Measurements from ENCODE around the gene HPD.

The HPD gene

DNA sequence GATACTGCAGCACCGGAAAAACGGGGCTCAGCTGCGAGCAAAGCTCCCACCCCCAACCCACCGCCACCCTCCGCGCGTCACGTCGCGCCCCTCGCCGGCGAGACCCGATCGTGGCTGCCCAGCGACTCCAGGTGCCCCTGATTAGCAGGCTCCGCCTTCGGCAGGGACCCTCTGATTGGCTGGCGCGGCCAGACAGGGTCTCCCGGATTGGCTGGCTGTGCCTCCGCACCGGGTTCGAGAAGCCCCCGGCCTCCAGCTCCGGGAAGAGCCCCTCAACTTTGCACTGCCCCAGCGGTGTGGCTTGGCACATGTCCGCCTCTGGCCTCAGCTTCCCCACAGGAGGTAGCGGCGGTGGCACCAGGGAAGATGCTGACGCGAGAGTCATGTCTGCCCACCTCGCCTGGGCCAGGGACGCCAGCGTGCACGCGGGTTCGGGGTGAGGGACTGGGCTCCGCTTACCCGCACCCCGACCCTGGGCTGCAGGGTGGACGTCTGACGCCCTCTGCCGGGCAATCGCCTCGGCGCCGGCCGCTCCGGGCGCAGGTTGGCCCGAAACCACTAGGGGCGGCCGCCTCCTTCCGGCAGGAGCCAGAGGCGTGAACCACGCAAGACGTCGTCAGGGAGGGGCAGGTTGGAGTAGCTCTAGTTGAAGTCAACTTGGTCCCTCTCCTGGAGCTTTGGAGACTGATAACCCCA, 64.7 kb downstream of the HPD start:
- no peaks in the 10 kb centered on the region for H4K20me1 ChIP-seq (ENCODE audit: control insufficient read depth, insufficient read depth, low read depth, low read length)

DNA sequence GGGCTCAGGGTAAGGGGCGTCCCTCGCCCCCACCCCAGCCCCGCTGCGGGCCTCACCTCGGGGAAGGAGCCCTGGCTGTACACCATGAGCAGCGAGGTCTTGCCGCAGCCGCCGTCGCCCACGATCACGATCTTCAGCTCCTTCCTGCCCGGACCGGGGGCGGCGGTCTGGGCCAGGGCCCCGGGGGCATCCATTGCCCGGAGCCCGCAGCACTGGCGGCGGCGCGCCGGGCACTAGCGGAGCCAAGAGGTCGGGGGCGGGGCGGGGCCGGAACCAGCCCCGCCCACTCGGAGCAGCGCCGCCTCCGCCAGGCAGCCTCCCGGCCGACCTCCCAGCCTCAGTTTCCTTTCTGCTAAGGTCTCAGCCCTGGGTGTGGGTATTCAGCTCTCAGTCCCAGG, 65.2 kb downstream of the HPD start, which contains the start of gene RHOF:
TSS of gene RHOF (minus strand) at position 249 of the 398 bp plus-strand sequence. CDS start at position 194, 55 bp downstream.
- no peaks in the 10 kb centered on the region for H3K9me3 ChIP-seq (ENCODE audit: control insufficient read depth, insufficient read depth, low read length)
- H3K4me3 ChIP-seq (ENCODE audit: low read length), result peak within 1 kb of the TSS; percentile 89
- no peak for TF ChIP-seq EZH2phosphoT487 (IDR thresholded peaks at IDR 0.05; ENCODE audit: borderline replicate concordance, low read length)
- TF ChIP-seq, protein P1, sequence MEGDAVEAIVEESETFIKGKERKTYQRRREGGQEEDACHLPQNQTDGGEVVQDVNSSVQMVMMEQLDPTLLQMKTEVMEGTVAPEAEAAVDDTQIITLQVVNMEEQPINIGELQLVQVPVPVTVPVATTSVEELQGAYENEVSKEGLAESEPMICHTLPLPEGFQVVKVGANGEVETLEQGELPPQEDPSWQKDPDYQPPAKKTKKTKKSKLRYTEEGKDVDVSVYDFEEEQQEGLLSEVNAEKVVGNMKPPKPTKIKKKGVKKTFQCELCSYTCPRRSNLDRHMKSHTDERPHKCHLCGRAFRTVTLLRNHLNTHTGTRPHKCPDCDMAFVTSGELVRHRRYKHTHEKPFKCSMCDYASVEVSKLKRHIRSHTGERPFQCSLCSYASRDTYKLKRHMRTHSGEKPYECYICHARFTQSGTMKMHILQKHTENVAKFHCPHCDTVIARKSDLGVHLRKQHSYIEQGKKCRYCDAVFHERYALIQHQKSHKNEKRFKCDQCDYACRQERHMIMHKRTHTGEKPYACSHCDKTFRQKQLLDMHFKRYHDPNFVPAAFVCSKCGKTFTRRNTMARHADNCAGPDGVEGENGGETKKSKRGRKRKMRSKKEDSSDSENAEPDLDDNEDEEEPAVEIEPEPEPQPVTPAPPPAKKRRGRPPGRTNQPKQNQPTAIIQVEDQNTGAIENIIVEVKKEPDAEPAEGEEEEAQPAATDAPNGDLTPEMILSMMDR (IDR thresholded peaks at IDR 0.05; ENCODE audit: low read depth, low read length, poor library complexity, severe bottlenecking), result no peak
- peaks cover 66% of the 10 kb centered on the region for H3K4me1 ChIP-seq (ENCODE audit: control insufficient read depth, low read length)
- H3K79me2 ChIP-seq (ENCODE audit: control insufficient read depth, low read length), result peaks cover 34% of the 10 kb centered on the region
- no peaks in the 10 kb centered on the region for H4K20me1 ChIP-seq (ENCODE audit: control insufficient read depth, insufficient read depth, low read depth, low read length)
- peaks cover 14% of the 10 kb centered on the region for H3K36me3 ChIP-seq (ENCODE audit: control insufficient read depth, low read length)
- no peaks in the 10 kb centered on the region for H3K9me2 ChIP-seq (replicated peaks; ENCODE audit: control insufficient read depth, low read length)
- H3F3A ChIP-seq (ENCODE audit: control insufficient read depth, insufficient read depth), result peaks cover 11% of the 10 kb centered on the region
- peak within 1 kb of the TSS; percentile 97 for H3K4me2 ChIP-seq (ENCODE audit: low read length)
- no peaks in the 10 kb centered on the region for H3K27me3 ChIP-seq (ENCODE audit: control insufficient read depth, low read length)
- H3K27ac ChIP-seq (ENCODE audit: low read depth, low read length), result peak within 1 kb of the TSS; percentile 43

More for the DNA sequence above, 64.7 kb downstream of the HPD start:
- Histone ChIP-seq H3K79me2 (ENCODE audit: control insufficient read depth, low read length) (peaks cover 34% of the 10 kb centered on the region), H3K4me1 (ENCODE audit: control insufficient read depth, low read length) (peaks cover 66% of the 10 kb centered on the region), H3K4me3 (ENCODE audit: low read length) (peak overlapping the region; percentile 89), H3K27ac (ENCODE audit: low read depth, low read length) (peak overlapping the region; percentile 43), H3K27me3 (ENCODE audit: control insufficient read depth, low read length) (no peaks in the 10 kb centered on the region), H3K4me2 (ENCODE audit: low read length) (peak overlapping the region; percentile 97), H3K9me3 (ENCODE audit: control insufficient read depth, insufficient read depth, low read length) (no peaks in the 10 kb centered on the region), H3K9me2 (replicated peaks; ENCODE audit: control insufficient read depth, low read length) (no peaks in the 10 kb centered on the region), H3F3A (ENCODE audit: control insufficient read depth, insufficient read depth) (peaks cover 11% of the 10 kb centered on the region), H3K36me3 (ENCODE audit: control insufficient read depth, low read length) (peaks cover 19% of the 10 kb centered on the region)
- TF ChIP-seq EZH2phosphoT487 (IDR thresholded peaks at IDR 0.05; ENCODE audit: borderline replicate concordance, low read length), result no peak
- TF ChIP-seq, protein P1 (IDR thresholded peaks at IDR 0.05; ENCODE audit: low read depth, low read length, poor library complexity, severe bottlenecking), result peak; percentile 97

DNA sequence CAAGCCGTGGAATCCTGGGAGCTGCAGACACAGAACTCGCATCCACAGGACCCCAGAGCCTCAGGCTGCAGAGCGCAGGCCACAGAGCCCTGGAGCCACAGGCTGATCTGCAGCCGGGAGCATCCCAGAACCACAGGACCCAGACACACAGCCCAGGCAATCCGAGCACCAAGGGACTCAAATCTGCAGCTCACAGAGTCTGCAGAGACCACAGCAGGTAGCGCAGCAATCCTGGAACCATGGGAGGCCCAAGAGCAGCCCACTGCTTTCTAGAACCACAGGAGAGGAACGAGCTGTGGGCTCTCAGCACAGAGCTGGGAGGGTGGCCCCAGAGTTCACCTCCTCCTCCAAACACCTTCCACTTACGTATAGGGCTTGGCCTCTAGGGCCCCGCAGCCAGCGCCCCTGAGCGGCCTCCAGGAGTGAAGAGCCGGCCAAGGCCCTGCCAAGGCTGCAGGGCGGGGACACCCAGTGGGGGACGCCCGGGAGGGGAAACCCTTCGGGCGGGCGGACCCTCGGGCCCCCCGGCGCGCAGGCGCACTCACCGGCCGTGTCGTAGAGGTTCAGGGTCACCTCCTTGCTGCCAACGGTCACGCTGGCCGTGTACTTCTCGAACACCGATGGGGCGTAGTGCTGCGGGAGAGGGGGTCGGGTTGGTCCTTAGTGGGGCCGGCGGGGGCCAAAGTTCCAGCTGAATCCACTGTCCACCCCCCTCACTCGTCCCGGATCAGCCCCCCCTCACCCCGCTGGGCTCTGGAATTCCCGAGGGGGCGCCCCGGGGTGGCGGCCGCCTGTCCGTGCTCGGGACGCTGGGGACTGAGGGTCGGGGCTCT, 65.8 kb downstream of the HPD start:
- H3K9me2 ChIP-seq (replicated peaks; ENCODE audit: control insufficient read depth, low read length), result no peaks in the 10 kb centered on the region
- H3K79me2 ChIP-seq (ENCODE audit: control insufficient read depth, low read length), result peaks cover 30% of the 10 kb centered on the region
- H3K36me3 ChIP-seq (ENCODE audit: control insufficient read depth, low read length), result peaks cover 8% of the 10 kb centered on the region; the same call in 1 of the 2 replicates
- no peaks in the 10 kb centered on the region for H3K27me3 ChIP-seq (ENCODE audit: control insufficient read depth, low read length)
- no peaks in the 10 kb centered on the region for H3K9me3 ChIP-seq (ENCODE audit: control insufficient read depth, insufficient read depth, low read length)
- peak overlapping the region; percentile 97 for H3K4me2 ChIP-seq (ENCODE audit: low read length)
- H3F3A ChIP-seq (ENCODE audit: control insufficient read depth, insufficient read depth), result peaks cover 11% of the 10 kb centered on the region
- TF ChIP-seq EZH2phosphoT487 (IDR thresholded peaks at IDR 0.05; ENCODE audit: borderline replicate concordance, low read length), result no peak
- TF ChIP-seq, protein P1 (IDR thresholded peaks at IDR 0.05; ENCODE audit: low read depth, low read length, poor library complexity, severe bottlenecking), result no peak
- H3K4me3 ChIP-seq (ENCODE audit: low read length), result peak overlapping the region; percentile 89
- H3K4me1 ChIP-seq (ENCODE audit: control insufficient read depth, low read length), result peaks cover 70% of the 10 kb centered on the region
- H4K20me1 ChIP-seq (ENCODE audit: control insufficient read depth, insufficient read depth, low read depth, low read length), result no peaks in the 10 kb centered on the region
- H3K27ac ChIP-seq (ENCODE audit: low read depth, low read length), result peak overlapping the region; percentile 19

All from DOHH2 (cell line).